Renal cortical epithelial cell (primary cell): ENCODE results near the gene RALGPS2. TPM values are rescaled to one million over a fixed set of nuclear protein-coding genes. Genes with fewer than 3 reads are reported as not detected.

ENCODE experiments used
- DNase-seq: peaks from one replicate; pipeline ENCODE4 v3.0.0-alpha.2; 2011; ENCODE audit warnings: low read depth
- total RNA-seq: library from RNA; depleted of rRNA; stranded (reverse); fragments of >200 nt; gene quantifications from 2 replicates; pipeline ENCODE4 v1.2.3, GENCODE V29; 2014

RALGPS2 gene
- total RNA-seq, 1 donor from 2014 or later: 20.7 TPM

GRCh38 chr1:178919581-178919980 lies 194.5 kb downstream of the RALGPS2 start:
- no peak for DNase-seq

- no peak for DNase-seq
Measured at GRCh38 chr1:178921499-178921898, 196.5 kb downstream of the RALGPS2 start.

- DNase-seq: no peak
Measured at GRCh38 chr1:178923512-178923911, 198.5 kb downstream of the RALGPS2 start.

GRCh38 chr1:178926046-178926445 lies 201.0 kb downstream of the RALGPS2 start:
- no peak for DNase-seq

GRCh38 chr1:178927003-178927402 lies 202.0 kb downstream of the RALGPS2 start:
- no peak for DNase-seq

- DNase-seq: no peak
Measured at GRCh38 chr1:178928041-178928440, 203.0 kb downstream of the RALGPS2 start.

GRCh38 chr1:178928976-178929375 lies 203.9 kb downstream of the RALGPS2 start:
- peak; percentile 19 for DNase-seq

- DNase-seq: peak; percentile 73
Measured at GRCh38 chr1:178931858-178932551, 207.0 kb downstream of the RALGPS2 start.

- no peak for DNase-seq
Measured at GRCh38 chr1:178932552-178932906, 207.5 kb downstream of the RALGPS2 start.

- no peak for DNase-seq
Measured at GRCh38 chr1:178933105-178933561, 208.1 kb downstream of the RALGPS2 start.

- DNase-seq: no peak
Measured at GRCh38 chr1:178933709-178934490, 208.9 kb downstream of the RALGPS2 start.

- DNase-seq: no peak
Measured at GRCh38 chr1:178934546-178934945, 209.5 kb downstream of the RALGPS2 start.

GRCh38 chr1:178935610-178936009 lies 210.6 kb downstream of the RALGPS2 start:
- no peak for DNase-seq

GRCh38 chr1:178937695-178938094 lies 212.7 kb downstream of the RALGPS2 start:
- DNase-seq: no peak

- DNase-seq: no peak
Measured at GRCh38 chr1:178938101-178938958, 213.3 kb downstream of the RALGPS2 start.

- no peak for DNase-seq
Measured at GRCh38 chr1:178938959-178939317, 213.9 kb downstream of the RALGPS2 start.

- DNase-seq: no peak
Measured at GRCh38 chr1:178939338-178940067, 214.5 kb downstream of the RALGPS2 start.

GRCh38 chr1:178940068-178940765 lies 215.2 kb downstream of the RALGPS2 start:
- no peak for DNase-seq

GRCh38 chr1:178941261-178941689 lies 216.2 kb downstream of the RALGPS2 start:
- DNase-seq: no peak

GRCh38 chr1:178941849-178942248 lies 216.8 kb downstream of the RALGPS2 start:
- no peak for DNase-seq
